ENCODE measurements around the gene MACF1.

MACF1 gene

GRCh38 chr1:39214021-39214713 is 9.7 kb downstream of the MACF1 start:
- peak; percentile 14 for DNase-seq

DNA sequence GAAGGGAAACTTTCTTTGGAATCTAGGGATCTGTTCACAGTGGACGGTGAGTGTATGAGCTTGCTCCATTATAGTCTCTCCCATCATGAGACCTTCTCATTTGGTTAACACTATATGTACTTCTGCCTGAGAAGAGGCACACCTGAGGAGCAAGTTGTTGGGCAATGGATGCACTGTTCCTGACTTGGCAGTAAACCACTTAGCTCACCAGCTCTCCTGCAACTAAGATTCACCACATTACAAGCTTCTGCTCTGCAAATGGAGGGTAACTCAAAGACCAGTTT is 10.2 kb downstream of the MACF1 start:
- no peak for DNase-seq

GRCh38 chr1:39214998-39215873 is 10.7 kb downstream of the MACF1 start:
- DNase-seq, result no peak

GRCh38 chr1:39216771-39217170 is 12.3 kb downstream of the MACF1 start:
- no peak for DNase-seq

DNA sequence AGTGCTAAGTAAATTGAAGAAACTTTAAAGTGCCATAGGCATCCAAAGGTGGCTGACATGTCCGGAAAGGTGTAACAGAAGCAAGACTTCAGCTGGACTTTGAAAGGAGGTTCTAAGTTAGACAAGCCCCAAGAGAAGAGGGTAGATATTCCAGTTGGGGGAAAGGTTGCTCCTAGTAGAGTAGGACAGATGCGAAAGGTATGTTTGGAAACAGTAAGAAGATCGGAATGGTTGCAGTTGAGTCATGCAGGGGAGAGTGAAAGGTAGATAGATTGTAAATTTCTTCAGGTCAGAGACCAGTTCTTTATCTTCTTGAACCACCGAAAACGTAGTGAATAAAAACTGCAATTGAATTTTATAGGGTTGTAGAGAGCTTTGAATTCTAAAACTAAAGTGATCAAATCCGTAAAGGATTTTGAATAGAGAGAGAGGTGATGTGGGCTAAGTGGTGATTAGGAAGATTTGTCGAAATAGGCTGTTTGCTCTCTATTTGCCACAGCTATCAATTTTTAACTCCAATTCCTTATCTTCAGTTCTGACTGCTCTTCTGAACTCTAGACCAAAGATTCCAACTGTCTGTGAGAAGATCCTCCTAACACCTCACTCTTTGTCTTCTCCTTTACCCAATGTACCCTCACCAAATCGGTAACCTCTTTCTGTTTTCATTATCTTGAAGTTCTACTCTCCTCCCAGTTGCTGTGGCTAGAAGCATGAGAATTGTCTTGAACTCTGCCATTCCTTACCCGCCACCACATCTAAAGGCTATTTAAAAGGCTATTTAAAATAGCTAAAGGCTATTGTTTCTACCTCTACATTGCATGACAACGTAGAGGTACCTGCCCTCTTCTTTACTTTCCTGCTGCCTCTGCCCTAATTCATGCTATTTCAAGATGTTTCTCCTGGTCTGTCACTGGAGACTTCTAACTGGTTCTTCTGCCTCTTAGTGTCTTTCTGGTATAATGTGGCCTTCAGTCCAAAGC is 16.7 kb downstream of the MACF1 start:
- DNase-seq, result no peak

DNA sequence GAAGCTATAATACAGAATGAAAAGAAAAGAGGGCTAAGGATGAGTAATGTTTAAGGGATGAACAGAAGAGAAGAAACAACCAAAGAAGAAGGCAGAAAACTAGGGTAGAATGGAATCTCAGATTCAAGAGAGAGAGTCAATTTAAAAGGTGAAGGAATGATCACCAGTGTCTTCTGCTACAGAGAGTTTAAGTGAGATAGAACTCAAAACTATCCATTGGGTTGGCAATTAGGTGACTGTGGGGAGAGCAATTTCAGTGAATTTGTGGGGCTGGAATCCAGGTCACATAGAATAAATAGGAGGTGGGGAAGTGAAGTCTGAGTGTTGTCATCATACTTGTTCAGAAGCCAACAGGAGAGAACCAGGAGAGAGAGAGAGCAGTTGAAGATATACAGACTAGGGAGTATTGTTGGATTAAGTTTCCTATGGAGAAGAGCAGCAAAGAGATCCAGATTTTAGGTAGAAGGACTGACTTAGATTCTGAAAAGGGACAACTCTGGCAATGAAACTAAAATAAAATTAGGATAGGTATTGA is 19.9 kb downstream of the MACF1 start:
- no peak for DNase-seq

GRCh38 chr1:39226836-39227235 is 22.3 kb downstream of the MACF1 start:
- DNase-seq, result no peak

GRCh38 chr1:39228252-39228651 is 23.8 kb downstream of the MACF1 start:
- no peak for DNase-seq

DNA sequence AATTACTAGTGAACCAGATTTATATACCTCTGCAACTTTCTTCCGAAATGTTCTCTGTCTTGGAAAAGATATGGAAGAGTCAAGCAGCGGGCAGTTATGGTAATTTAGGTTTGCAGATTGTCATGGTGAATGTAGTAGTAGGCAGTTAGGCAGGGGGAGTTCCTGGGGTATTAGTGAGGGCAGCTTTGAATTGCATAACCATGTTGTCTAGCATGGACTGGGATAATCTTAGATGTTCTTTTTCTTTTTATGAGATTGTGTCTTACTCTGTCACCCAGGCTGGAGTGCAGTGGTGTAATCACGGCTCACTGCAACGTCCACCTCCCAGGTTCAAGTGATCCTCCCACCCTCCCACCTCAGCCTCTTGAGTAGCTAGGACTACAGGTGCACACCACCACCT is 25.0 kb downstream of the MACF1 start:
- no peak for DNase-seq

DNA sequence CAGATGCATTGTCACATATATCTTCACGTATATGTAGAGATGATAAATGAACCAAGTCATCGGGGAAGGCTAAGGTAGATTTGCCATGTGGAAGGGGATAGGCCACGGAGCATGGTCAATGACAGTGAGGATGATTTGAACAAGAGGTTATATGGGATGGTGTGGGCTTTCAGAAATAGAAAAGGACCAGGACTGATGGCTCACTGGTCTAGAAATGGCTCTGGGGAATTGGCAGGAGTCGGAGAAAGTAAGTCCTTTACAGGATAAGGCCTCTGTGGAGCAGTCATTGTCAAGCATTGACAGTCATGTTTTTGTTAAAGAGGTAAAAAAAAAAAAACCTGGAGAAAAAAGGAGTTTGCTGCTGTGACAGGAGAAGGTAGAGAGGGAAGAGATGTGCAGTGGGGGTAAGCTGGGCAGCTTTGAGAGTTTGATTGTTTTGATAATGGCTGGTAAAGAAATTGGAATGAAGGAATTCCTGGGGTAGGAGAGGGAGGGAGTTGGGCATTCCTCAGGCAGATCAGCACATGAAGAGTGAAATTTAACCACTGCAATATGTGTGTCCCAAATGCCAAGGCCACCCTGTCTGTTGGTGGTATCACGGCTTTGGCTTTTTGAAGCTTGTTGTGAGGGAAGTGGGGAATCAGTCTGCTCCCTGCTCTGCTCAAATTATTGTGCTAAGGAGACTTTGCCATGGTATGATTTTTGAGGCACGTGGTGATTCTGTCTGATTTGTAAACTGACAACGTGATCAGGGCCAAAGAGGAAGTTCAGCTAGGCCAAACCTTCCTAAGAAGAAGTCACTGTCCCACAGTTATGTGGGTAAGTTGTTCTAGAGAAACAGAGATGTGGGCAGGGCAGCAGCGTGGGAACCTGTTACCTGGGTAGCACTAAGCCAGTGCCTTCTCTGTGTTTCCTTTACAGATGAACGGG is 26.0 kb downstream of the MACF1 start:
- DNase-seq, result no peak

DNA sequence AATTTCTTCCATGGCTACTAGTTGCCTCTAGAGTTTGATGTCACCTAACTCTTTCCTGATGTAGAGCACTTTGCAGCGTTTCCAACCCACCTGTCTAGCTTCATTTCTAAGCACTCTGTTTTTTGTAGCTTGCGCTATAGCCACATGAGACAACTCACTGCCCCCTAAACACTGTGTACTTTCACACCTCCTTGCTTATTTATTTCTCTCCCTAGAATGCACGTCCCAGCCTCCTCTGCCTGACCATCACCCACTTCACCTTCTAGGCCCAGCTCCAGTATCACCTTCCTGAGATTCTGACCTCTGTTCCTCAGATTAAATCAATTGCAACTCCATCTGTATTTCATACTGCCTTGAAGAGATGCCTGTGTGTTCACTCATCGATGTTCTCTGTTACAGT is 32.5 kb downstream of the MACF1 start:
- no peak for DNase-seq

GRCh38 chr1:39238476-39238875 is 34.0 kb downstream of the MACF1 start:
- DNase-seq, result no peak

DNA sequence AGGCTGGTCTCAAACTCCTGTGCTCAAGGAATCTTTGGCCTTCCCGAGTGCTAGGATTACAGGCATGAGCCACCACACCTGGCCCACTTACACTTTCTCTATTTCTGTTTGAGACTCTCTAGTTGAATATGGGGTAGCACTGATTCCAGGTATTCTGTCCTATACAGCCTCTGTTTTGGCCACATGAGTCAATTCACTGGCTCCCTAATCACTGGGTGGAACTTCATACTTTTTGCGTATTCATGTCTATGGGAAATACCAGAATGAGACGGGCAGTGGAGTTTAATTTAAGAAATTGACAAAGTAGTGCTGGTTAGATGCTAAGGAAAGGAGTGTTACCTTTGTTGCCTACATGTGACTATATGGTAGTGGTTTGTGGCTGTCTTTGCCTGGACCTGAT is 35.5 kb downstream of the MACF1 start:
- DNase-seq, result no peak

GRCh38 chr1:39243302-39243701 is 38.8 kb downstream of the MACF1 start:
- DNase-seq, result no peak

DNA sequence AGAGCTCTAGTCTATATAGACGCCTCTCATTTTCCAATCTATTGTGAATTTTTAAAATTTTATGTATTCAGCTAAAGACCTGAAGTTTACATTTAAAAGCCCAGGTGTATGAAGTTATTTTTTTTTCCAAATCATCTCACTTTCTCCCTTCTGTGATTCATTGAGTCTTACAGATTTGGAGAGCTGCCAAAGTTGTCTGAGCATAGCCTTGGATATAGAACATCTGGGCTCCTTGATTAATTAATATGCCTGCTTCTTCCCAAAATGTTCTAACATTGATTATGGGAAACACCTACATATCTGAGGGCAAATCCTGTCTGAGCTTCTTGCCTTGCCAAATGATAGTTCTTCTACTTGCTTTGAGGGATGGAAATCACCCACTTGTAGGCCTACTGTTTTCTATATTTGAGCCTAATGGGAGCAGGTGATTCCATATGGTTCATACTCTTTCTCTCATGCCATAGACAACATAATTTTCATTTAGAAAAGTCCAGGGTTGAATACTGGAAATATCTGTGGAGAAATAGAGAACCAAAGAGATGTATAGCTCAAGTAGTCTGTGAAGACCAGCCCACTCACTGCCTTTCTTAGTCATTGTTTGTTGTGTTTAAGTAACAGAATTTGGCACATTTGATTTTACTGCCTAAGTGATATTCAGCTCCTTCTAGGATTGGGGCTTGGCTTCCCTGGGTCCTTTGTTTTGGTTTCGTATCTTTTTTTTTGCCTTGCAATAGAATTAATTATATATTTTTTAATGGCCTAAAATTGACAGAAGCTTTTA is 46.2 kb downstream of the MACF1 start:
- DNase-seq, result no peak

GRCh38 chr1:39255222-39255621 is 50.7 kb downstream of the MACF1 start:
- DNase-seq, result no peak

- DNase-seq, result peak; percentile 43
These were observed 53.8 kb downstream of the MACF1 start for GRCh38 chr1:39258146-39258924.

DNA sequence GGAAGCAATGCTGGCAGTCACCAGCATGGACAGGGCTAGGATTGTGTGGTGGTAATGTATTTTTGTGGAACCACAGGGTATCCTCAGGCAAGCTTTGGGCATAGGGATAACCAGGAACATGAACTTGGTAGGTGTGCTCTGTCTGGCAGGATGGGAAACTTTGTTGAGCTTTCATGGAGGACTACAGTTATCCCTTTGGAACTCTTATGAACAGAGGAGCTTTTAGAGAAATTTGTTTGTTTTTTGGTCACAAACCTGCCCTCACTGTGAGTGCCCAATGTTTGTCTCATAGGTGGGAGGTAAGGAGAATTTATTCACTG is 54.4 kb downstream of the MACF1 start:
- DNase-seq, result no peak

DNA sequence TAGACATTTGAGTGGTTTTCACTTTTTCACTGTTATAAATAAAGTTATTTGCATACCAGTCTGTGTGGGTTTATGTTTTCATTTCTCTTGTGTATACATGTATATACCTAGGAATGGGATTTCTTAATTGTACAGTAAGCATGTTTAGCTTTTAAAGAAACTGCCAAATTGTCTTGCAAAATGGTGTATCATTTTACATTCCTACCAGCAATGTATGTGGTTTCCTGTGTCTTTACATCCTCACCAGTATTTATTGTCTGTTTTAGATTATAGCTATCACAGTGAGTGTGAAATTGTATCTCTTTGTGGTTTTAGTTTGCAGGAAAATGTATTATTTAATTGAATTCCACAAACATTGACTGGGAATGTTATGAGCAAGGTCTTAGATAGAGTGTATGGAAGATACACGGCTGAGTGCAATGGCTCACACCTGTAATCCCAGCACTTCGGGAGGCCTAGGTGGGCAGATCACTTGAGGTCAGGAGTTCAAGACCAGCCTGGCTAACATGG is 57.3 kb downstream of the MACF1 start:
- no peak for DNase-seq

DNA sequence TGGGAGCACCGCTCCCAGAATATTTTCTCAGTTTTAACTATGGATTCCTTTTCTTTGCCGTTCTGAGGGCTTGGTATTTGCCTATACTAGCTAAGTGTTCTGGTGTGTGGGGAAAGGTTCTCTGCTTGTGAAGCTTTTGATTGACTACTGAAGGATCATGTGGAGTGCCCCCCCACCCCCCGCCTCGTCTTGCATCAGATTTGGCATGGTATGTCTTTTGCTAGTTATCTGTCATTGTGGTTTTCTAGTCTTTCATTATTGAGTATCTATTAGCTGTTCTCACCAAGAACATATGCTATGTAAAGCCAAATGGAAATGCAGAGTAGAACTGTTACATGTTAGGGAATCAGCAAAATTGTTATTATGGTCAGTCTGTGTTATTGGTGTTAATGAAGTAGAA is 58.3 kb downstream of the MACF1 start:
- no peak for DNase-seq

All from right kidney (tissue), 1 donor.